Activated naive CD4-positive, alpha-beta T cell treated with anti-CD3 and anti-CD28 coated beads for 36 hours (primary cell): ENCODE results near the gene BRCC3. TPM values are rescaled to one million over a fixed set of nuclear protein-coding genes. Genes with fewer than 3 reads are reported as not detected.
"Not testable (repeated sequence)": the region's sequence is repeated elsewhere in the genome, so short reads cannot be mapped to it uniquely, and the experiment has no call there.

ENCODE experiments used
- CTCF ChIA-PET: fragments of 350-600 bp; sonication (Branson Sonifier 250); formaldehyde crosslinking; loops from one replicate; lab custom pipeline; 2021; ENCODE audit warnings: antibody characterized with exemption; lab: Charles Lee
- DNase-seq: peaks from one replicate; pipeline ENCODE4 v3.0.0-alpha.2; 2020
- H3K27ac Mint-ChIP-seq: one replicate; pipeline ENCODE4 v1.8.0; 2021; ENCODE audit warnings: mild to moderate bottlenecking, mixed read lengths
- H3K27me3 Mint-ChIP-seq: one replicate; pipeline ENCODE4 v1.8.0; 2021; ENCODE audit warnings: low read depth, mixed read lengths
- H3K36me3 Mint-ChIP-seq: one replicate; pipeline ENCODE4 v1.8.0; 2021; ENCODE audit warnings: low read depth, mixed read lengths
- H3K4me1 Mint-ChIP-seq: one replicate; pipeline ENCODE4 v1.8.0; 2021; ENCODE audit warnings: low read depth, mixed read lengths
- H3K4me3 Mint-ChIP-seq: one replicate; pipeline ENCODE4 v1.8.0; 2021; ENCODE audit warnings: mild to moderate bottlenecking, moderate library complexity, mixed read lengths
- H3K9me3 Mint-ChIP-seq: one replicate; pipeline ENCODE4 v1.8.0; 2021; ENCODE audit warnings: mixed read lengths
- intact Hi-C: fragments of 100-400 bp; cut with micrococcal nuclease; formaldehyde crosslinking; loops from one replicate; pipeline ENCODE4 v1.15.1; 2023
- total RNA-seq, 2 experiments: library from RNA; stranded (reverse); gene quantifications; one replicate each; pipeline ENCODE4 v1.2.3, GENCODE V29; 2021

Gene BRCC3
- total RNA-seq, 2 experiments from 2014 or later = 15.4 to 17.9 TPM

DNA sequence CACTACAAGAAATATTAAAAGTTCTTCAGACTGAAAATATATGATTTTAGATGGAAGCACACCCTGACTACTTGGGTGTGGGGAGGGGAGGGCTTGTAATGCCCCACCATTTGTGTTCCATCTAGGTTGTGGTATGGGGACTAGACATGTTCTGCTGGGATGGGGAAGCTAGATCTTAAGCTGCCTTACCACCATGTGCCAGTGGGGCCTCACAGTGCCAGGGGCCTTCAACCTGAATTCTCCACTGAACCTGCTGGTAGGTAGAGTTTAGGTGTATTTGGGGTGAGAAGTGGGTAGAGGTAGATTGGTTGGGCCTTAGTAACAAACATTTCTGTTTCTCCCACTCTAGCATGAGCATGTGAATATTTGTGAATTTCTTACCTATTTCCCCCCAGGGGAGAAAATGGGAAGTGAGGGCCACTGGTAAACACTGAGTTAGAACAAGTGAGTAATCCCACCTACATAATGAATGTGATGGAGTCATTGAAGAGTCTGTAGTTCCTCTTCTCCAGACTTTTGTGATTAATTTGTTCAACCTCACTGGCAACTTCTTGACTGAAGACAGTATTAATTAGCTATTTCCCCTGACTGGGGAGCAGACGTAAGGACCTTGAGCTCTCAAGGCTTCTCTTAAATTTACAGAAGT lies 44.0 kb downstream of the BRCC3 start:
- peaks cover 17% of the 10 kb centered on the region for H3K36me3 Mint-ChIP-seq
- CTCF ChIA-PET = interaction anchor here (1.0 kb wide), 1 partner anchor 33 kb away, joined by 4 read pairs; no protein-coding TSS in a partner anchor
- intact Hi-C loops = no loop called here
- H3K9me3 Mint-ChIP-seq = no peaks in the 10 kb centered on the region
- H3K27ac Mint-ChIP-seq = no peak overlapping the region
- DNase-seq = no peak
- H3K4me3 Mint-ChIP-seq = no peak overlapping the region
- H3K27me3 Mint-ChIP-seq = no peaks in the 10 kb centered on the region
- H3K4me1 Mint-ChIP-seq = no peaks in the 10 kb centered on the region

- intact Hi-C loops = no loop called here
- CTCF ChIA-PET = no interaction called here
- Mint-ChIP-seq H3K27ac (no peak overlapping the region), H3K27me3 (no peaks in the 10 kb centered on the region), H3K9me3 (peaks cover 18% of the 10 kb centered on the region), H3K36me3 (peaks cover 21% of the 10 kb centered on the region), H3K4me1 (no peaks in the 10 kb centered on the region), H3K4me3 (no peak overlapping the region)
- no peak for DNase-seq
Measured at GRCh38 chrX:155127465-155127864, 56.2 kb downstream of the BRCC3 start.

DNA sequence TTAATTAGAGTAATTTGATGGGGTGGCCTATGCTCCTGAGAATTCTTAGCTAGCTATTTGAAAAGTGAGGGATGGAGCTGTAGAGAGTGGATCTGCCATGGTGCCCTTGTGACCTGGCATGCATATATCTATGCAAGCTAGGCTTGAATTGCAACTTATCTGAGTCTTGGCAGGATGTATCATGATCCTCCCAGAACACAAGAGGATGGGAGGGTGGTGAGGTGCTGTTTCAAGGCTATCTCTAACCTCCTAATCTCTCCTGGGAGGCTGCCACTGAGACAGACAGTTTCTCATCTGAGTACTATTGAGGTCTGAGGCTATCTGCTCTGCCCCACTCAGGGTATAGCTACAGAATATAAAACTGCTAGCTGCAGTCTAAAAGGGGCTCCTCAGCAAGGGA lies 56.6 kb downstream of the BRCC3 start:
- Mint-ChIP-seq H3K4me1 (no peaks in the 10 kb centered on the region), H3K27me3 (no peaks in the 10 kb centered on the region), H3K4me3 (no peak overlapping the region), H3K36me3 (peaks cover 16% of the 10 kb centered on the region), H3K27ac (no peak overlapping the region), H3K9me3 (peaks cover 18% of the 10 kb centered on the region)
- CTCF ChIA-PET = no interaction called here
- DNase-seq = no peak
- intact Hi-C loops = no loop called here

GRCh38 chrX:155132110-155132509 lies 60.8 kb downstream of the BRCC3 start:
- DNase-seq = no peak
- CTCF ChIA-PET = interaction anchor here (0.6 kb wide), 1 partner anchor 73 kb away, joined by 5 read pairs; no protein-coding TSS in a partner anchor
- intact Hi-C loops = no loop called here
- Mint-ChIP-seq H3K4me3 (no peak overlapping the region), H3K27me3 (no peaks in the 10 kb centered on the region), H3K9me3 (peaks cover 9% of the 10 kb centered on the region), H3K4me1 (no peaks in the 10 kb centered on the region), H3K27ac (no peak overlapping the region), H3K36me3 (peaks cover 2% of the 10 kb centered on the region)

- Mint-ChIP-seq H3K36me3 (peaks cover 2% of the 10 kb centered on the region), H3K9me3 (peaks cover 6% of the 10 kb centered on the region), H3K27me3 (no peaks in the 10 kb centered on the region), H3K4me3 (no peak overlapping the region), H3K4me1 (no peaks in the 10 kb centered on the region), H3K27ac (no peak overlapping the region)
- no peak for DNase-seq
- intact Hi-C loops = no loop called here
- CTCF ChIA-PET = no interaction called here
Measured at GRCh38 chrX:155134255-155134654, 62.9 kb downstream of the BRCC3 start.

GRCh38 chrX:155143959-155144548 lies 72.7 kb downstream of the BRCC3 start:
- peaks cover 2% of the 10 kb centered on the region for H3K4me1 Mint-ChIP-seq
- intact Hi-C loops = no loop called here
- H3K36me3 Mint-ChIP-seq = no peaks in the 10 kb centered on the region
- H3K9me3 Mint-ChIP-seq = no peaks in the 10 kb centered on the region
- no peak overlapping the region for H3K4me3 Mint-ChIP-seq
- no peak for DNase-seq
- CTCF ChIA-PET = no interaction called here
- no peaks in the 10 kb centered on the region for H3K27me3 Mint-ChIP-seq
- no peak overlapping the region for H3K27ac Mint-ChIP-seq

GRCh38 chrX:155144926-155145325 lies 73.6 kb downstream of the BRCC3 start:
- H3K27ac Mint-ChIP-seq = no peak overlapping the region
- no peaks in the 10 kb centered on the region for H3K9me3 Mint-ChIP-seq
- intact Hi-C loops = no loop called here
- peaks cover 2% of the 10 kb centered on the region for H3K4me1 Mint-ChIP-seq
- no peak for DNase-seq
- no peaks in the 10 kb centered on the region for H3K27me3 Mint-ChIP-seq
- no peak overlapping the region for H3K4me3 Mint-ChIP-seq
- H3K36me3 Mint-ChIP-seq = no peaks in the 10 kb centered on the region
- CTCF ChIA-PET = interaction anchor here (1.4 kb wide), 1 partner anchor 227 kb away, joined by 3 read pairs; no protein-coding TSS in a partner anchor

- H3K9me3 Mint-ChIP-seq, H3K4me1 Mint-ChIP-seq, H3K27ac Mint-ChIP-seq, CTCF ChIA-PET, H3K27me3 Mint-ChIP-seq, intact Hi-C loops, H3K4me3 Mint-ChIP-seq, DNase-seq, H3K36me3 Mint-ChIP-seq: not testable (repeated sequence)
Measured at GRCh38 chrX:155147612-155148011, 76.3 kb downstream of the BRCC3 start.

GRCh38 chrX:155148166-155148565 lies 76.9 kb downstream of the BRCC3 start:
- H3K27ac Mint-ChIP-seq = not testable (repeated sequence)

GRCh38 chrX:155148724-155149537 lies 77.6 kb downstream of the BRCC3 start:
- no peaks in the 10 kb centered on the region for H3K36me3 Mint-ChIP-seq
- H3K4me3 Mint-ChIP-seq = no peak overlapping the region
- no peaks in the 10 kb centered on the region for H3K27me3 Mint-ChIP-seq
- H3K9me3 Mint-ChIP-seq = peaks cover 8% of the 10 kb centered on the region
- intact Hi-C loops = loop anchor here (1.0 kb wide), 2 partner anchors 55 to 168 kb away; no protein-coding TSS in a partner anchor
- CTCF ChIA-PET = interaction anchor here (0.6 to 1.7 kb wide), 17 partner anchors 17 to 231 kb away, joined by 3 to 5 read pairs (median 3); no protein-coding TSS in a partner anchor
- peaks cover 2% of the 10 kb centered on the region for H3K4me1 Mint-ChIP-seq
- DNase-seq = peak; percentile 61
- no peak overlapping the region for H3K27ac Mint-ChIP-seq

More at GRCh38 chrX:155148166-155148565, 76.9 kb downstream of the BRCC3 start:
- DNase-seq, H3K9me3 Mint-ChIP-seq, H3K4me3 Mint-ChIP-seq, H3K36me3 Mint-ChIP-seq, H3K27me3 Mint-ChIP-seq, intact Hi-C loops, H3K4me1 Mint-ChIP-seq: not testable (repeated sequence)
- CTCF ChIA-PET = interaction anchor here (0.7 to 1.7 kb wide), 13 partner anchors 19 to 230 kb away, joined by 3 to 5 read pairs (median 4); no protein-coding TSS in a partner anchor

- CTCF ChIA-PET = no interaction called here
- Mint-ChIP-seq H3K9me3 (no peaks in the 10 kb centered on the region), H3K27me3 (no peaks in the 10 kb centered on the region), H3K4me1 (no peaks in the 10 kb centered on the region), H3K4me3 (no peak overlapping the region), H3K27ac (no peak overlapping the region), H3K36me3 (no peaks in the 10 kb centered on the region)
- DNase-seq = no peak
- intact Hi-C loops = no loop called here
Measured at GRCh38 chrX:155169881-155170280, 98.6 kb downstream of the BRCC3 start.
